GM19193 (cell line): ENCODE data around the gene ADA.

Source experiments
- POLR2A ChIP-seq: IDR thresholded peaks from 4 replicates; pipeline ENCODE4 v1.6.1; 2011; ENCODE audit not compliant: insufficient read depth, insufficient read length; ENCODE audit errors: extremely low read depth

ADA gene

GRCh38 chr20:44684047-44684967 lies 32.8 kb upstream of the ADA start:
- TF ChIP-seq POLR2A, result no peak

- no peak for TF ChIP-seq POLR2A
Measured at GRCh38 chr20:44683263-44684046, 32.0 kb upstream of the ADA start.

- no peak for TF ChIP-seq POLR2A
Measured at GRCh38 chr20:44681796-44682566, 30.5 kb upstream of the ADA start.

GRCh38 chr20:44678990-44679611 lies 27.6 kb upstream of the ADA start:
- TF ChIP-seq POLR2A, result no peak

DNA sequence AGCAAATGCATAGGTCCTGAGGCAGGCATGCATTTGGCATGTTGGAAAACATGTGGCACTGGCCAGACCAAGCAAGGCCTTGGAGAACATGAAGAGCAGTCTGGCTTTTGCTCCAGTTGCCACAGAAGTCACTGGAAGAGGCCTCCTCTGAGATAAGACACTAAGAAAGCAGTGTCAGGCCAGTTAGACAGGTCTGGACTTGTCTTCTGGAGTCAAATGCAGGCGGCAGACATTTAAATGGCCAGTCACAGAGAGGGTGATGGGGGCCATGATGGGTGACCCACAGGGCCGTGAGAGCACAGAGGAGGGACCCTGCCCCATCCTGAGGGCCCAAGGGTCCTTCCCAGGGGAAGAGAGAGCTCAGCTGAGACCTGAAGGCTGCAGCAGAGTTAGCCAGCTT lies 26.7 kb upstream of the ADA start:
- TF ChIP-seq POLR2A, result no peak

DNA sequence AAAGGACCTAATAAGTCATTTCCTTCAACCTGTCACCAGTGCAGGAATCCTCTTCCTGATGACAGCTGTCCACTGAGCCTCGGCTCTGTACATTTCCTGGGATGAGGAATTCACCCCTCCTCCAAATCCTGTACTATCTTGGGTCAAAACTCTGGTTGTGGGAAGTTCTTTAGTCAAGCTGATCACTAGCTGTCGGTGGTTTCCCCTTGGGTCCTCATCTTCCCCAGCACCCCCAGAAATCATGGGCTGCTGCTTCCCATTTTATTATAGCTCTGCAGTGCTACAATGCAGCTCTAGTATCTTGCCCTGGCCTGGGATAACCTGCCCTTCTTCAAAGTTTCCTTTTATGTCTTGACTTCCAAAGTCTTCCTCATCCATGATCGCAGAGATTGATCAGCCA lies 14.6 kb upstream of the ADA start:
- no peak for TF ChIP-seq POLR2A

GRCh38 chr20:44664131-44664530 lies 12.6 kb upstream of the ADA start:
- TF ChIP-seq POLR2A, result no peak

GRCh38 chr20:44662261-44662660 lies 10.8 kb upstream of the ADA start:
- no peak for TF ChIP-seq POLR2A

GRCh38 chr20:44660581-44660980 lies 9.1 kb upstream of the ADA start:
- TF ChIP-seq POLR2A, result no peak

- no peak for TF ChIP-seq POLR2A
Measured at GRCh38 chr20:44659931-44660330, 8.4 kb upstream of the ADA start.

DNA sequence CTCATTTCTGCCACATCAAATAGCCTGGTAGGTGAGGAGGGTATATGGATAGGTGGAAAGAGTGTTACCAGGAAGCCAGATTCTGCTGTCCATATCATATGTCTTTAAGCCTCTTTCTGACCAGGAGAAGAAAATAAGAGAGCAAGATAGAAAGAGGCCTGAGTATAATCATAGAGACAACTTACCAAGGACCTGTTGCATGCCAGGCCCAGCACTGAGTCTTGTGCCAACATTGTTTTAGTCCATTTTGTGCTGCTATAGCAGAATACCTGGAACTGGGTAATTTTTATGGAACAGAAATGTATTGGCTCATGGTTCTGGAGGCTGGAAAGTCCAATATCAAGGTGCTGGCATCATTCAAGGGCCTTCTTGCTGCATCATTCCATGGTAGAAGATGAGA lies 7.3 kb upstream of the ADA start:
- TF ChIP-seq POLR2A, result no peak

DNA sequence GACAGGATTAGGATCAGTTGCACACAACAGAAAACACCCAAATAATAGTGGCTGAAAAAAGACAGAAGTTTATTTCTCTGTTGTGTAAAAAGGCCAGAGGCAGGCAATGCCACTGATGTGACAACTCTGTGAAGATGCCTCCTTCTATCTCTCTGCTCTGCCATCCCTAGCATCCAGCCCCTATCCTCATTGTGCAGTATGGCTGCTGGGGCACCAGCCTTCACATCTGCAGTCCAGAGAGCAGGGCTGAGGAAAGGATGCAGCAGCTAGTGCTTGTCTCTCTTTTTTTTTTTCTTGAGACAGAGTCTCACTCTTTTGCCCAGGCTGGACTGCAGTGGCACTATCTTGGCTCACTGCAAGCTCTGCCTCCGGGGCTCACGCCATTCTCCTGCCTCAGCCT lies 6.4 kb upstream of the ADA start:
- no peak for TF ChIP-seq POLR2A

GRCh38 chr20:44656448-44656847 lies 4.9 kb upstream of the ADA start:
- TF ChIP-seq POLR2A, result no peak

- no peak for TF ChIP-seq POLR2A
Measured at GRCh38 chr20:44653546-44653945, 2.0 kb upstream of the ADA start.

GRCh38 chr20:44651434-44651683 lies 140 bp downstream of the ADA start:
- peak; percentile 48 for TF ChIP-seq POLR2A

DNA sequence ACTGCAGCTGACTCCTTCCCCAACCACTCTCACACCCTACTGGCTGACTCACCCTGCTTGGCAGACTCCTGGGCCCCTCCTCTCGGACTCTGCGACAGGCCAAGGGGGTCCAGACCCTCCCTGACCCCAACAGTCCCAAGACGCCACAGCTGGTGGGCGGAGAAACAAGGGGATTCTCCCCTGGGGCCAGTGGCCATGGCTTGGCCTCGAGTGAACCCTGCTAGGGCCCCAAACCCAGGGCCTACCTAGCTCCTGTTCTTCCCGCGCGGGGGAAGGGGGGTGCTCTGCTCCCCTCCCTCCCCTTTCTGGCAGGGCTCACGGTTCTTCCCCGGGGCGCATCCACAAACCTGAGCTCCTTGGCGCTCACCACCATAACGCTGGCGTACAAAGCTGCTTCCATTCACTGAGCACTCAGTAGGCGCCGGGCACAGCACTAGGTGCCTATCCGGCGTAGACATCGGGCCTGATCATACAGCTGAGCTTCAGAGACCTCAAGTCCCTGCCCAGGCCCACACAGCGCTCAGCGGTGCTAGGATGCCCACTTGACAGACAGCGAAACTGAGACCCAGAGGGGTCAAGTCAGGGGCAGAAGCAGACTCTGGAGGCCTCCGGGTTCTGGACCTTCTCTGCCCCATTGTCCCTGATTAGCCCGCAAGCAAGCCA lies 597 bp downstream of the ADA start:
- TF ChIP-seq POLR2A, result no peak
